ENCODE data around the gene GAPDHS. TPM values are rescaled to one million over a fixed set of nuclear protein-coding genes. Genes with fewer than 3 reads are reported as not detected.

The GAPDHS gene
- total RNA-seq, 1 experiment from 2014 or later, result not detected

DNA sequence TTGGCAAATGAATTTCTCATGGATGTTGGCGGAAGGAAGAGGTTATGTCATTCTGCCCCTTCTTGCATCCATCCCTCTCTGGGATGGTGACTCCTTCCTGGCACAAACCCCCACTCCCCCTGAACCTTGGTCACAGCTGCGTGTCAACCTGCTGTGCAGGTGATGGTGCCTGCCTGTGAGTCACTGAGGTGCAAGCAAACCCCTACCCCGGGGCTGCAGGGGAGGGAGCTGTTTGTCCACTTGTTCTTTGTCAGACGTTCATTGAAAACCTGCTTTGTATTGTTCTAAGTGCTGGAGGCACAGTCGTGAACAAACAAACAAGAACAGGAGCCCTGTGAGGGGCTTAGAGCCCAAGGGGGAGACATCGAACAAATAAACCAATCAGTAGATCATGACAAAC lies 2.0 kb upstream of the GAPDHS start:
- intact Hi-C loops (cut with micrococcal nuclease; ENCODE audit: unreplicated experiment), result no loop called here

DNA sequence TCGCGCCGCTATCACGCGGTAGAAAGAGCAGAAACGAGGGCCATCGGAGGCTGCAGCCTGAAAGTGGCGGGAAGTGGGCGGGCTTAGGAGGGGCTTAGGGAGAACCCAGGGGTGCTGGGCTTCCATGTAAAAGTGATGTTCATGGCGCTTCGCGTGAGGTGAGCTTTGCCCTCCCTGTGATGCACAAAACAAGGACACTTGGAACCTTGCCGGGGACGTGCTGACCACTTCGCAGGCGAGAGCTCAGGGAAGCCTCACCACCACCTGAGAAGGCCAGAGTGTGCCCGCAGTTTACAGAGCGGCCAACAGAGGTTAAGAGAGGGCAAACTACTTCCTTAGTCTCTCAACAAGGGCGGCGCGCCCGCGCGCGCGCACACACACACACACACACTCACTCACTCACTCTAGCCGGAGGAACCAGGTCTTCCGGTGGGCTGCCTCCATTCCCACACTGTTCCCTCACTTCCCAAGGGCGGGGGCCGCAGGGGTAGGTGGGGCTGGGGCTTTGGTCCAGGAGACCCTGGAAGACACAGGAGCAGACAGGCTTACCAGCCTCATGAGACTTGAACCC lies 651 bp downstream of the GAPDHS start:
- Histone ChIP-seq H3K9me3 (ENCODE audit: control insufficient read depth, insufficient read depth, low read depth, low read length) (no peaks in the 10 kb centered on the region), H3K4me3 (ENCODE audit: low read depth in 2 of 2, low read length in 2 of 2) (no peak overlapping the region), H3K27me3 (ENCODE audit: control insufficient read depth, insufficient read depth, low read length) (no peaks in the 10 kb centered on the region), H3K27ac (ENCODE audit: low read length) (no peak overlapping the region), H3K4me1 (ENCODE audit: control insufficient read depth, insufficient read depth, low read length) (peaks cover 4% of the 10 kb centered on the region; the same call in 1 of the 2 replicates), H3K36me3 (ENCODE audit: control insufficient read depth, insufficient read depth, low read length) (no peaks in the 10 kb centered on the region)
- no TSS peak for BruUV-seq (replicated peaks)
- DNase-seq (ENCODE audit: low read depth, low spot score) (no peak), ATAC-seq (peak; percentile 63)
- TF ChIP-seq, protein P1, sequence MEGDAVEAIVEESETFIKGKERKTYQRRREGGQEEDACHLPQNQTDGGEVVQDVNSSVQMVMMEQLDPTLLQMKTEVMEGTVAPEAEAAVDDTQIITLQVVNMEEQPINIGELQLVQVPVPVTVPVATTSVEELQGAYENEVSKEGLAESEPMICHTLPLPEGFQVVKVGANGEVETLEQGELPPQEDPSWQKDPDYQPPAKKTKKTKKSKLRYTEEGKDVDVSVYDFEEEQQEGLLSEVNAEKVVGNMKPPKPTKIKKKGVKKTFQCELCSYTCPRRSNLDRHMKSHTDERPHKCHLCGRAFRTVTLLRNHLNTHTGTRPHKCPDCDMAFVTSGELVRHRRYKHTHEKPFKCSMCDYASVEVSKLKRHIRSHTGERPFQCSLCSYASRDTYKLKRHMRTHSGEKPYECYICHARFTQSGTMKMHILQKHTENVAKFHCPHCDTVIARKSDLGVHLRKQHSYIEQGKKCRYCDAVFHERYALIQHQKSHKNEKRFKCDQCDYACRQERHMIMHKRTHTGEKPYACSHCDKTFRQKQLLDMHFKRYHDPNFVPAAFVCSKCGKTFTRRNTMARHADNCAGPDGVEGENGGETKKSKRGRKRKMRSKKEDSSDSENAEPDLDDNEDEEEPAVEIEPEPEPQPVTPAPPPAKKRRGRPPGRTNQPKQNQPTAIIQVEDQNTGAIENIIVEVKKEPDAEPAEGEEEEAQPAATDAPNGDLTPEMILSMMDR (IDR thresholded peaks at IDR 0.05), result no peak
- TF ChIP-seq, protein P2, sequence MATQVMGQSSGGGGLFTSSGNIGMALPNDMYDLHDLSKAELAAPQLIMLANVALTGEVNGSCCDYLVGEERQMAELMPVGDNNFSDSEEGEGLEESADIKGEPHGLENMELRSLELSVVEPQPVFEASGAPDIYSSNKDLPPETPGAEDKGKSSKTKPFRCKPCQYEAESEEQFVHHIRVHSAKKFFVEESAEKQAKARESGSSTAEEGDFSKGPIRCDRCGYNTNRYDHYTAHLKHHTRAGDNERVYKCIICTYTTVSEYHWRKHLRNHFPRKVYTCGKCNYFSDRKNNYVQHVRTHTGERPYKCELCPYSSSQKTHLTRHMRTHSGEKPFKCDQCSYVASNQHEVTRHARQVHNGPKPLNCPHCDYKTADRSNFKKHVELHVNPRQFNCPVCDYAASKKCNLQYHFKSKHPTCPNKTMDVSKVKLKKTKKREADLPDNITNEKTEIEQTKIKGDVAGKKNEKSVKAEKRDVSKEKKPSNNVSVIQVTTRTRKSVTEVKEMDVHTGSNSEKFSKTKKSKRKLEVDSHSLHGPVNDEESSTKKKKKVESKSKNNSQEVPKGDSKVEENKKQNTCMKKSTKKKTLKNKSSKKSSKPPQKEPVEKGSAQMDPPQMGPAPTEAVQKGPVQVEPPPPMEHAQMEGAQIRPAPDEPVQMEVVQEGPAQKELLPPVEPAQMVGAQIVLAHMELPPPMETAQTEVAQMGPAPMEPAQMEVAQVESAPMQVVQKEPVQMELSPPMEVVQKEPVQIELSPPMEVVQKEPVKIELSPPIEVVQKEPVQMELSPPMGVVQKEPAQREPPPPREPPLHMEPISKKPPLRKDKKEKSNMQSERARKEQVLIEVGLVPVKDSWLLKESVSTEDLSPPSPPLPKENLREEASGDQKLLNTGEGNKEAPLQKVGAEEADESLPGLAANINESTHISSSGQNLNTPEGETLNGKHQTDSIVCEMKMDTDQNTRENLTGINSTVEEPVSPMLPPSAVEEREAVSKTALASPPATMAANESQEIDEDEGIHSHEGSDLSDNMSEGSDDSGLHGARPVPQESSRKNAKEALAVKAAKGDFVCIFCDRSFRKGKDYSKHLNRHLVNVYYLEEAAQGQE (IDR thresholded peaks at IDR 0.05; ENCODE audit: insufficient read depth in 1 of 2, low read depth in 2 of 2, low read length in 1 of 2), result no peak
- TF ChIP-seq TCF7L2 (IDR thresholded peaks at IDR 0.05; ENCODE audit: low read depth, low read length) (no peak), POLR2AphosphoS5 (IDR thresholded peaks at IDR 0.05; ENCODE audit: low read depth, low read length) (no peak), SIN3A (IDR thresholded peaks at IDR 0.05; ENCODE audit: borderline replicate concordance, insufficient read depth, low read depth, low read length) (no peak)
- ChIA-PET POLR2A (interaction anchor here (0.6 kb wide), 1 partner anchor 96 kb away, joined by 3 read pairs; no protein-coding TSS in a partner anchor), CTCF (no interaction called here)
- in situ Hi-C loops (cut with HindIII; ENCODE audit: low pct_unique_long_range_greater_than_20kb, low sequenced_read_pairs) (no loop called here), intact Hi-C loops (cut with micrococcal nuclease; ENCODE audit: unreplicated experiment) (no loop called here)

More for the DNA sequence above, 2.0 kb upstream of the GAPDHS start:
- CTCF ChIA-PET, result no interaction called here
- in situ Hi-C loops (cut with HindIII; ENCODE audit: low pct_unique_long_range_greater_than_20kb, low sequenced_read_pairs), result no loop called here
- Histone ChIP-seq H3K36me3 (ENCODE audit: control insufficient read depth, insufficient read depth, low read length) (no peaks in the 10 kb centered on the region), H3K4me3 (ENCODE audit: low read depth in 2 of 2, low read length in 2 of 2) (no peak overlapping the region), H3K4me1 (ENCODE audit: control insufficient read depth, insufficient read depth, low read length) (peaks cover 4% of the 10 kb centered on the region; the same call in 1 of the 2 replicates), H3K9me3 (ENCODE audit: control insufficient read depth, insufficient read depth, low read depth, low read length) (no peaks in the 10 kb centered on the region), H3K27me3 (ENCODE audit: control insufficient read depth, insufficient read depth, low read length) (no peaks in the 10 kb centered on the region), H3K27ac (ENCODE audit: low read length) (no peak overlapping the region)
- ATAC-seq (no peak), DNase-seq (ENCODE audit: low read depth, low spot score) (no peak)
- TF ChIP-seq POLR2AphosphoS5 (IDR thresholded peaks at IDR 0.05; ENCODE audit: low read depth, low read length) (no peak), SIN3A (IDR thresholded peaks at IDR 0.05; ENCODE audit: borderline replicate concordance, insufficient read depth, low read depth, low read length) (no peak), TCF7L2 (IDR thresholded peaks at IDR 0.05; ENCODE audit: low read depth, low read length) (no peak)
- TF ChIP-seq, protein P1 (IDR thresholded peaks at IDR 0.05), result no peak
- TF ChIP-seq, protein P2 (IDR thresholded peaks at IDR 0.05; ENCODE audit: insufficient read depth in 1 of 2, low read depth in 2 of 2, low read length in 1 of 2), result no peak
- no TSS peak for BruUV-seq (replicated peaks)
- POLR2A ChIA-PET, result no interaction called here

All from Panc1 (cell line).